Measurements from ENCODE around the gene CTDSP2. TPM values are rescaled to one million over a fixed set of nuclear protein-coding genes. Genes with fewer than 3 reads are reported as not detected.

CTDSP2 gene
- polyA plus RNA-seq, 1 of the 3 experiments (the other 2 are of a cell fraction), result 119 TPM

DNA sequence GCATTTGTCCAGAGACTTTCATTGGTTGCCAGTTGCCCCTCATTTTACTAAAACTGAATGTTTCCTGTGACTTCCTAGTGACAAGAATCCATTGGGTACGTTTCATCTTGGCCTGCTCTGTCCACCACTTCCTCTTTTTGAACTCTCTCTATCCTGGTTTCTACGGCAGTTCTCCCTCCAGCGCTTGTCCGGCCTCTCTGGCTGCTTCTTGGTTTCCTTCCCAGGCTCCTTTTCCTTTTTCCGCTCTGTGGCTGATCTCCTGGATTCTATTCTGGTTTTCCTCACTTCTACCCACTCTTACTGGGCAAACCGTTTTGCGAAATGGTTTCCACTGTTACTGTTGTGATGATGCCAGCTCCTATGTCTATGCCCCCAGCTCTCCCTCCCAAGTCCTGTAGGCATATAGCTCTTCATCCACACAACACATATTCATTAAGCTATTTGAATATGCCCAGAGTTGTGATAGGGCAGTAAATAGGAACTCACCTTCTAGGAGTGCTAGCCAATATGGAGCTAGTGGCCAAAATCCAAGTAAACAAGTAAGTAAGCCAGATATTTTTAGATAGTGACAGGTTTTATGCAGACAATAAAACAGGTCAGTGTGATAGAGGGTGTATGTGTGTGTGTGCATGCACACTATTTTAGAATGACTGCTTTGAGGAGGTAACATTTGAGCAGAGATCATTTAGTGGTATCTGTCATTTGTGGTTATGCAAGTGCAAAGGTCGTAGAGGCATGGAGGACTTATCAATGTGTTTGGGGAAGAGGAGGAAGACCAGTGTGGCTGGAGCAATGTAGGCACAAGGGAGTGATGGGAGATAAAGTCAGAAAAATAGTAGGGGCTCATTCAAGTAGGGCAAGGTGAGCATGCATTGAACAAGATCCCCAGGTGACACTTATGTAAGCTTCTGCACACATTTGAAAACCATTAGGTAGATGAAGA, 27.9 kb upstream of the CTDSP2 start:
- no peak overlapping the region for H3K4me3 ChIP-seq (ENCODE audit: low read depth in 2 of 2, low read length in 1 of 2)
- no peak overlapping the region for H2AFZ ChIP-seq (ENCODE audit: low read depth)
- 82% methylated on average over 8 of the region's 8 CpGs for WGBS (ENCODE audit: low lambda C conversion rate)
- H3K4me1 ChIP-seq (ENCODE audit: control insufficient read depth in 1 of 2, insufficient read depth in 2 of 2, low read depth in 1 of 2, low read length in 1 of 2), result no peaks in the 10 kb centered on the region; a peak in 1 of 4 replicates
- TF ChIP-seq POLR2AphosphoS5 (IDR thresholded peaks at IDR 0.05; ENCODE audit: low read depth, low read length), result no peak
- no peak for TF ChIP-seq MXI1 (IDR thresholded peaks at IDR 0.05; ENCODE audit: low read depth, low read length)
- no peak for TF ChIP-seq RCOR1 (IDR thresholded peaks at IDR 0.05; ENCODE audit: low read length)
- TF ChIP-seq FOXJ3 (CRISPR knock-in tag; IDR thresholded peaks at IDR 0.05), result no peak
- TF ChIP-seq SIN3A (IDR thresholded peaks at IDR 0.05; ENCODE audit: borderline replicate concordance, low read depth, low read length), result no peak
- TF ChIP-seq NFIC (IDR thresholded peaks at IDR 0.05; ENCODE audit: borderline replicate concordance), result no peak
- TF ChIP-seq SMC3 (IDR thresholded peaks at IDR 0.05; ENCODE audit: low read depth, low read length), result no peak
- TF ChIP-seq, protein P1, sequence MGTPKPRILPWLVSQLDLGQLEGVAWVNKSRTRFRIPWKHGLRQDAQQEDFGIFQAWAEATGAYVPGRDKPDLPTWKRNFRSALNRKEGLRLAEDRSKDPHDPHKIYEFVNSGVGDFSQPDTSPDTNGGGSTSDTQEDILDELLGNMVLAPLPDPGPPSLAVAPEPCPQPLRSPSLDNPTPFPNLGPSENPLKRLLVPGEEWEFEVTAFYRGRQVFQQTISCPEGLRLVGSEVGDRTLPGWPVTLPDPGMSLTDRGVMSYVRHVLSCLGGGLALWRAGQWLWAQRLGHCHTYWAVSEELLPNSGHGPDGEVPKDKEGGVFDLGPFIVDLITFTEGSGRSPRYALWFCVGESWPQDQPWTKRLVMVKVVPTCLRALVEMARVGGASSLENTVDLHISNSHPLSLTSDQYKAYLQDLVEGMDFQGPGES (IDR thresholded peaks at IDR 0.05; ENCODE audit: low read depth, low read length), result no peak
- no peak for TF ChIP-seq FOSL2 (IDR thresholded peaks at IDR 0.05; ENCODE audit: borderline replicate concordance, low read depth)
- TF ChIP-seq TCF12 (IDR thresholded peaks at IDR 0.05), result no peak
- TF ChIP-seq, protein P2, sequence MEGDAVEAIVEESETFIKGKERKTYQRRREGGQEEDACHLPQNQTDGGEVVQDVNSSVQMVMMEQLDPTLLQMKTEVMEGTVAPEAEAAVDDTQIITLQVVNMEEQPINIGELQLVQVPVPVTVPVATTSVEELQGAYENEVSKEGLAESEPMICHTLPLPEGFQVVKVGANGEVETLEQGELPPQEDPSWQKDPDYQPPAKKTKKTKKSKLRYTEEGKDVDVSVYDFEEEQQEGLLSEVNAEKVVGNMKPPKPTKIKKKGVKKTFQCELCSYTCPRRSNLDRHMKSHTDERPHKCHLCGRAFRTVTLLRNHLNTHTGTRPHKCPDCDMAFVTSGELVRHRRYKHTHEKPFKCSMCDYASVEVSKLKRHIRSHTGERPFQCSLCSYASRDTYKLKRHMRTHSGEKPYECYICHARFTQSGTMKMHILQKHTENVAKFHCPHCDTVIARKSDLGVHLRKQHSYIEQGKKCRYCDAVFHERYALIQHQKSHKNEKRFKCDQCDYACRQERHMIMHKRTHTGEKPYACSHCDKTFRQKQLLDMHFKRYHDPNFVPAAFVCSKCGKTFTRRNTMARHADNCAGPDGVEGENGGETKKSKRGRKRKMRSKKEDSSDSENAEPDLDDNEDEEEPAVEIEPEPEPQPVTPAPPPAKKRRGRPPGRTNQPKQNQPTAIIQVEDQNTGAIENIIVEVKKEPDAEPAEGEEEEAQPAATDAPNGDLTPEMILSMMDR (IDR thresholded peaks at IDR 0.05), result no peak
- no peak for TF ChIP-seq RXRA (IDR thresholded peaks at IDR 0.05; ENCODE audit: borderline replicate concordance, low read depth)
- TF ChIP-seq GATA2 (CRISPR knock-in tag; IDR thresholded peaks at IDR 0.05), result no peak
- TF ChIP-seq EP300 (IDR thresholded peaks at IDR 0.05; ENCODE audit: borderline replicate concordance in 1 of 2, low read depth in 1 of 2, low read length in 1 of 2), result no peak
- no peak for TF ChIP-seq RFX5 (IDR thresholded peaks at IDR 0.05; ENCODE audit: low read length)
- no peak overlapping the region for H3K9ac ChIP-seq
- H3K36me3 ChIP-seq (replicated peaks in 1 of 2; ENCODE audit: control insufficient read depth in 1 of 2, insufficient read depth in 2 of 2, low read length in 1 of 2), result no peaks in the 10 kb centered on the region
- no peaks in the 10 kb centered on the region for H4K20me1 ChIP-seq (ENCODE audit: insufficient read depth)
- H3K79me2 ChIP-seq (ENCODE audit: insufficient read depth), result no peaks in the 10 kb centered on the region
- no peak overlapping the region for H3K4me2 ChIP-seq
- no peaks in the 10 kb centered on the region for H3K27me3 ChIP-seq (ENCODE audit: insufficient read depth)
- H3K9me3 ChIP-seq, result no peaks in the 10 kb centered on the region
- ChIA-PET CTCF (interaction anchor here (1.2 to 1.3 kb wide), 3 partner anchors 22 to 107 kb away, joined by 3 to 9 read pairs (median 4); partner anchors contain the start of gene CYP27B1), POLR2A (interaction anchor here (1.1 kb wide), 1 partner anchor 10 kb away, joined by 4 read pairs; no protein-coding TSS in a partner anchor)
- DNase-seq, result no peak
- H3F3A ChIP-seq (replicated peaks; ENCODE audit: insufficient read depth), result no peaks in the 10 kb centered on the region
- no peaks in the 10 kb centered on the region for H3K9me2 ChIP-seq
- no peak overlapping the region for H3K27ac ChIP-seq (ENCODE audit: low read depth in 2 of 2, low read length in 1 of 2)
